ENCODE data around the gene CCDC83. TPM values are rescaled to one million over a fixed set of nuclear protein-coding genes. Genes with fewer than 3 reads are reported as not detected.

CCDC83 gene
- total RNA-seq, 3 donors from 2014 or later (not counting 1 experiment from before 2014, with no cell fraction given), result 0.12 TPM; not detected in 2

DNA sequence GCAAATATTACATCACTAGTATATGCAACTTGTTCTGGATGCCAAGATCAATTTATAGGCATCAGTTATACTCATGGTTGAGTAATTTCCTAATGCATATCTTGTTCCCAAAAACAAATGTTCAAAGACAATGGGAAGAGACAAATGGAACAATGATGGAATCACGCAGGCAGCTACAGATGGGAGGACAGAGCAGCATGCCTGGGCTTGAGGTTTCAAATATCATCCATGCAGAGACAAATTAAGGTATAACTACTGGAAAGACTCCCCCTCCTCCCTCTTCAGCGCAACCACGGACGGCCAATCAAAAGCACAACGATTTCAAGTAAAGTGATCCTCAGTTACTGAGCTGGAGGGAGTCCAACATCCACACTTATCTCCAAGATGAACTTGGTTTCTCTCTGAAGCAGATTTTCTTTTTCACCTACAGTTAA, 106.8 kb downstream of the CCDC83 start:
- ATAC-seq (no peak), DNase-seq (no peak)
- TF ChIP-seq, protein P1, sequence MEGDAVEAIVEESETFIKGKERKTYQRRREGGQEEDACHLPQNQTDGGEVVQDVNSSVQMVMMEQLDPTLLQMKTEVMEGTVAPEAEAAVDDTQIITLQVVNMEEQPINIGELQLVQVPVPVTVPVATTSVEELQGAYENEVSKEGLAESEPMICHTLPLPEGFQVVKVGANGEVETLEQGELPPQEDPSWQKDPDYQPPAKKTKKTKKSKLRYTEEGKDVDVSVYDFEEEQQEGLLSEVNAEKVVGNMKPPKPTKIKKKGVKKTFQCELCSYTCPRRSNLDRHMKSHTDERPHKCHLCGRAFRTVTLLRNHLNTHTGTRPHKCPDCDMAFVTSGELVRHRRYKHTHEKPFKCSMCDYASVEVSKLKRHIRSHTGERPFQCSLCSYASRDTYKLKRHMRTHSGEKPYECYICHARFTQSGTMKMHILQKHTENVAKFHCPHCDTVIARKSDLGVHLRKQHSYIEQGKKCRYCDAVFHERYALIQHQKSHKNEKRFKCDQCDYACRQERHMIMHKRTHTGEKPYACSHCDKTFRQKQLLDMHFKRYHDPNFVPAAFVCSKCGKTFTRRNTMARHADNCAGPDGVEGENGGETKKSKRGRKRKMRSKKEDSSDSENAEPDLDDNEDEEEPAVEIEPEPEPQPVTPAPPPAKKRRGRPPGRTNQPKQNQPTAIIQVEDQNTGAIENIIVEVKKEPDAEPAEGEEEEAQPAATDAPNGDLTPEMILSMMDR (IDR thresholded peaks at IDR 0.05), result no peak
- no peak overlapping the region for H3K27ac ChIP-seq (ENCODE audit: low read length)
- Mint-ChIP-seq H3K4me3 (no peak overlapping the region), H3K27me3 (ENCODE audit: low read depth in 2 of 2) (no peaks in the 10 kb centered on the region), H3K36me3 (peaks cover 6% of the 10 kb centered on the region), H3K9me3 (no peaks in the 10 kb centered on the region), H3K27ac (peak overlapping the region; percentile 66 to 69), H3K4me1 (peaks cover 27 to 35% of the 10 kb centered on the region in 2 donors)
- H3K36me3 ChIP-seq (ENCODE audit: control insufficient read depth, insufficient read depth, low read length), result peaks cover 89% of the 10 kb centered on the region
- H3K27me3 ChIP-seq (ENCODE audit: control insufficient read depth, insufficient read depth, low read length), result no peaks in the 10 kb centered on the region
- no peaks in the 10 kb centered on the region for H3K4me1 ChIP-seq (ENCODE audit: control insufficient read depth, insufficient read depth, low read length)
- H3K4me3 ChIP-seq (ENCODE audit: low read length), result no peak overlapping the region
- H3K9me3 ChIP-seq (ENCODE audit: control insufficient read depth, insufficient read depth, low read length), result no peaks in the 10 kb centered on the region
- WGBS (ENCODE audit: insufficient coverage), result 78% methylated on average over 5 of the region's 5 CpGs
- intact Hi-C loops (cut with micrococcal nuclease), result no loop called here

GRCh38 chr11:85965202-85965601, 110.0 kb downstream of the CCDC83 start:
- no peak overlapping the region for H3K27ac ChIP-seq (ENCODE audit: low read length)
- H3K9me3 ChIP-seq (ENCODE audit: control insufficient read depth, insufficient read depth, low read length), result no peaks in the 10 kb centered on the region
- no peaks in the 10 kb centered on the region for H3K4me1 ChIP-seq (ENCODE audit: control insufficient read depth, insufficient read depth, low read length)
- H3K27me3 ChIP-seq (ENCODE audit: control insufficient read depth, insufficient read depth, low read length), result no peaks in the 10 kb centered on the region
- H3K9me3 Mint-ChIP-seq, result no peaks in the 10 kb centered on the region
- H3K36me3 ChIP-seq (ENCODE audit: control insufficient read depth, insufficient read depth, low read length), result peaks cover 74% of the 10 kb centered on the region
- H3K4me3 ChIP-seq (ENCODE audit: low read length), result no peak overlapping the region
- H3K27ac Mint-ChIP-seq, result peak overlapping the region; percentile 25 to 66
- WGBS (ENCODE audit: insufficient coverage), result 95% methylated on average over 1 of the region's 2 CpGs
- no peaks in the 10 kb centered on the region for H3K27me3 Mint-ChIP-seq (ENCODE audit: low read depth in 2 of 2)
- ATAC-seq (no peak), DNase-seq (no peak)
- peaks cover 51 to 54% of the 10 kb centered on the region in 2 donors for H3K4me1 Mint-ChIP-seq
- TF ChIP-seq, protein P1 (IDR thresholded peaks at IDR 0.05), result no peak
- no peak overlapping the region for H3K4me3 Mint-ChIP-seq
- no peaks in the 10 kb centered on the region for H3K36me3 Mint-ChIP-seq
- intact Hi-C loops (cut with micrococcal nuclease), result no loop called here

DNA sequence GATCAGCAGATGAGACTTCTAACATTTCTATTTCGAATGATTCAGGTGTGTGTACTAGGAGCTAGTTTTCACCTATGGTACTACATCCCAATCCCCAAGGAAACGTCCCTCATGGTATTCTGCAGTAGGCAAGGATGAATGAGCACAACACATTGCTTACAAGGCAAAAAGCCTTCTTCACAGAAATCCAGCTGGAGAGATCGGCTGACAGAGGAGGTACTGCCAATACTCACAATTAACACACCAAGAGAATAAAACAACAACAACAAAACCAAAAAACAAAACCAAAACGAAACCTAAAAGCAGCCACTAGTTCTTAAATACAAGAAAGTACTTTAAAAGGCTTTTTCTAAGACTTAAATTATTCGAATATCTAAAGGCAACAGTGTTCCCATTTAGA, 112.3 kb downstream of the CCDC83 start:
- H3K36me3 Mint-ChIP-seq, result no peaks in the 10 kb centered on the region
- no peak overlapping the region for H3K4me3 Mint-ChIP-seq
- Histone ChIP-seq H3K27ac (ENCODE audit: low read length) (no peak overlapping the region), H3K4me1 (ENCODE audit: control insufficient read depth, insufficient read depth, low read length) (no peaks in the 10 kb centered on the region), H3K9me3 (ENCODE audit: control insufficient read depth, insufficient read depth, low read length) (no peaks in the 10 kb centered on the region), H3K4me3 (ENCODE audit: low read length) (no peak overlapping the region), H3K27me3 (ENCODE audit: control insufficient read depth, insufficient read depth, low read length) (no peaks in the 10 kb centered on the region), H3K36me3 (ENCODE audit: control insufficient read depth, insufficient read depth, low read length) (peaks cover 70% of the 10 kb centered on the region)
- no peaks in the 10 kb centered on the region for H3K27me3 Mint-ChIP-seq (ENCODE audit: low read depth in 2 of 2)
- H3K27ac Mint-ChIP-seq, result peak overlapping the region; percentile 71 to 85
- H3K4me1 Mint-ChIP-seq, result peaks cover 43 to 44% of the 10 kb centered on the region in 2 donors
- no peaks in the 10 kb centered on the region for H3K9me3 Mint-ChIP-seq
- TF ChIP-seq, protein P1 (IDR thresholded peaks at IDR 0.05), result no peak
- intact Hi-C loops (cut with micrococcal nuclease), result no loop called here
- DNase-seq, result no peak
- no peak for ATAC-seq
- 92% methylated on average over 5 of the region's 5 CpGs for WGBS (ENCODE audit: insufficient coverage)

Other genes with a start within 250 kb of the CCDC83 start
- 1 to 10 TPM; 1.7 to 2.9 (median 2.2) TPM for gene DLG2, start 228.0 kb upstream of the CCDC83 start, total RNA-seq
- 10 to 100 TPM; 29.4 to 38.6 (median 31.2) TPM for gene TMEM126B, start 226.8 kb upstream of the CCDC83 start, total RNA-seq
- 10 to 100 TPM; 16.8 to 27.6 (median 23.2) TPM for gene TMEM126A, start 207.4 kb upstream of the CCDC83 start, total RNA-seq
- 10 to 100 TPM; 60.1 to 92.7 (median 82.0) TPM for gene CREBZF, start 190.3 kb upstream of the CCDC83 start, total RNA-seq
- under 1 TPM; 0.25 to 0.31 (median 0.25) TPM for gene CCDC89, start 169.2 kb upstream of the CCDC83 start, total RNA-seq
- 100 to 1,000 TPM; 116 to 237 (median 143) TPM for gene SYTL2, start 44.2 kb upstream of the CCDC83 start, total RNA-seq
- gene PICALM, start 213.7 kb downstream of the CCDC83 start, total RNA-seq, result 100 to 1,000 TPM; 262 to 291 (median 285) TPM

Measured in natural killer cell (primary cell).